A673 (cell line): ENCODE results near the gene SEMA5A. TPM values are rescaled to one million over a fixed set of nuclear protein-coding genes. Genes with fewer than 3 reads are reported as not detected.

Source experiments
- BruUV-seq: library from RNA; stranded (reverse); fragments of 400-500 nt; replicated peaks from 2 replicates; lab custom pipeline; 2021; lab: Mats Ljungman, UMichigan
- CTCF ChIA-PET: fragments of 300-600 bp; sonication (Branson Sonifier 250); formaldehyde crosslinking; loops from one replicate; lab custom pipeline; 2022; ENCODE audit warnings: antibody characterized with exemption; lab: Charles Lee
- POLR2A ChIA-PET: fragments of 300-600 bp; sonication (Branson Sonifier 250); formaldehyde crosslinking; loops from one replicate; lab custom pipeline; 2022; ENCODE audit warnings: antibody characterized with exemption; ENCODE audit not compliant: low non-redundant PET; lab: Charles Lee
- DNase-seq: peaks from one replicate; pipeline ENCODE4 v3.0.0-alpha.2; 2015; ENCODE audit warnings: low spot score
- H3K27ac ChIP-seq: fragments of 200-600 bp; sonication (generic); 2 replicates; pipeline ENCODE4 v1.5.1; 2016; ENCODE audit warnings: mixed run types, low read depth, mild to moderate bottlenecking, mixed read lengths, antibody characterized with exemption, low read length; ENCODE audit not compliant: poor library complexity, severe bottlenecking
- H3K27me3 ChIP-seq: fragments of 200-600 bp; sonication (generic); replicated peaks from 2 replicates; pipeline ENCODE4 v1.6.1; 2017; ENCODE audit warnings: mixed run types, low read depth, mild to moderate bottlenecking, mixed read lengths, antibody characterized with exemption, low read length; ENCODE audit not compliant: insufficient read depth, poor library complexity
- H3K36me3 ChIP-seq: fragments of 200-600 bp; sonication (generic); 2 replicates; pipeline ENCODE4 v1.6.1; 2016; ENCODE audit warnings: mixed run types, mild to moderate bottlenecking, mixed read lengths, antibody characterized with exemption, low read length; ENCODE audit not compliant: insufficient read depth, poor library complexity, severe bottlenecking
- H3K4me1 ChIP-seq: fragments of 200-600 bp; sonication (generic); 2 replicates; pipeline ENCODE4 v1.6.1; 2017; ENCODE audit warnings: mixed run types, mild to moderate bottlenecking, mixed read lengths, antibody characterized with exemption, low read length; ENCODE audit not compliant: insufficient read depth, poor library complexity, severe bottlenecking
- H3K4me3 ChIP-seq: fragments of 200-600 bp; sonication (generic); 2 replicates; pipeline ENCODE4 v1.5.1; 2016; ENCODE audit warnings: low read depth, mixed run types, mild to moderate bottlenecking, mixed read lengths, low read length; ENCODE audit not compliant: poor library complexity, severe bottlenecking
- H3K9me3 ChIP-seq: fragments of 200-600 bp; sonication (generic); 2 replicates; pipeline ENCODE4 v1.6.1; 2016; ENCODE audit warnings: mixed run types, low read depth, mild to moderate bottlenecking, mixed read lengths, antibody characterized with exemption, low read length; ENCODE audit not compliant: poor library complexity, severe bottlenecking
- EZH2 ChIP-seq: fragments of 200-600 bp; sonication (generic); IDR thresholded peaks from 2 replicates; pipeline ENCODE4 v1.6.1; 2017; ENCODE audit warnings: borderline replicate concordance, low read depth, mild to moderate bottlenecking, mixed read lengths, antibody characterized with exemption, low read length; ENCODE audit not compliant: poor library complexity, severe bottlenecking
- intact Hi-C: fragments of 100-400 bp; cut with micrococcal nuclease; formaldehyde crosslinking; loops from one replicate; pipeline ENCODE4 v1.10.0; 2022; ENCODE audit not compliant: unreplicated experiment
- total RNA-seq: library from RNA; stranded (reverse); gene quantifications from 2 replicates; pipeline ENCODE4 v1.2.3, GENCODE V29; 2021
- TF ChIP-seq, protein P1 (sequence below): fragments of 300-800, 200-600 bp; sonication (generic); conservative IDR thresholded peaks from 2 replicates; pipeline ENCODE4 v1.5.1; 2017; ENCODE audit warnings: low read depth, mild to moderate bottlenecking, antibody characterized with exemption, low read length, moderate library complexity, mixed read lengths

SEMA5A gene
- total RNA-seq, 1 experiment from 2014 or later, result 0.17 TPM

DNA sequence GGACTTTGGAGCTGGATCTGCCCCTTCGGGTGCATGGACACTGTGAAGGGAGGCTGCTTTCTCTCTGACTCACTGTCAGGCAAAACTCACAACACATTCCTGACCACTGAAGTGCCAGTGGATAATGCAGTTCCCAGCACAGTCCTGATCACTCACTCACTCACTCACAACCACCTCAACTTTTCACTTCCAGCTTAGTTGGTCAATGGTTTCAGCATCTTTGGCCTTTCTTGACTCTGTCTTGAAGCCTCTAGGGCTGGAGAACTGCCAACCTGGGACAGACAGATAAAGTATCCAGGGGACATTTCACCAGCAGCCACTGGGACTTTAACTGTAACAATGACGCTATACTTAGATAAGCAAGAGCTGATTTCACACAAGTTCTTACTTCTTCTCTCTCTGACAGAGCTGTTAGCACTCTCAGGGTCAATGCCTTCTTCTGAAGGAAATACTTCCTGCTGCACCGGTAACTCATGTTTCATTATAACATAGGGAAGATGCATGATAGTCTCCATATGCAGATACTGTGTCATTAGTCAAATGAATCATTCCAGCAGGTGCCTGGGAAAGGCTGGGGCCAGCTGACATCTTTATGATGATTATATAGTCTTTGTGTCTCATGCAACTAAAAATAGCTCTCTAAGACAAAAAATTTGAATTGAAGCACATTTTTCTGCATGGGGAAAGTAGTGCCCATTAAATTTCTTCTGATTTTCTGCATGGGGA, 499.0 kb downstream of the SEMA5A start:
- Histone ChIP-seq H3K36me3 (no peaks in the 10 kb centered on the region), H3K9me3 (peaks cover 15% of the 10 kb centered on the region), H3K27me3 (no peaks in the 10 kb centered on the region), H3K4me3 (no peak overlapping the region), H3K27ac (no peak overlapping the region), H3K4me1 (no peaks in the 10 kb centered on the region)
- no peak for TF ChIP-seq EZH2
- TF ChIP-seq, protein P1, sequence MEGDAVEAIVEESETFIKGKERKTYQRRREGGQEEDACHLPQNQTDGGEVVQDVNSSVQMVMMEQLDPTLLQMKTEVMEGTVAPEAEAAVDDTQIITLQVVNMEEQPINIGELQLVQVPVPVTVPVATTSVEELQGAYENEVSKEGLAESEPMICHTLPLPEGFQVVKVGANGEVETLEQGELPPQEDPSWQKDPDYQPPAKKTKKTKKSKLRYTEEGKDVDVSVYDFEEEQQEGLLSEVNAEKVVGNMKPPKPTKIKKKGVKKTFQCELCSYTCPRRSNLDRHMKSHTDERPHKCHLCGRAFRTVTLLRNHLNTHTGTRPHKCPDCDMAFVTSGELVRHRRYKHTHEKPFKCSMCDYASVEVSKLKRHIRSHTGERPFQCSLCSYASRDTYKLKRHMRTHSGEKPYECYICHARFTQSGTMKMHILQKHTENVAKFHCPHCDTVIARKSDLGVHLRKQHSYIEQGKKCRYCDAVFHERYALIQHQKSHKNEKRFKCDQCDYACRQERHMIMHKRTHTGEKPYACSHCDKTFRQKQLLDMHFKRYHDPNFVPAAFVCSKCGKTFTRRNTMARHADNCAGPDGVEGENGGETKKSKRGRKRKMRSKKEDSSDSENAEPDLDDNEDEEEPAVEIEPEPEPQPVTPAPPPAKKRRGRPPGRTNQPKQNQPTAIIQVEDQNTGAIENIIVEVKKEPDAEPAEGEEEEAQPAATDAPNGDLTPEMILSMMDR, result no peak
- DNase-seq, result no peak
- BruUV-seq, result no TSS peak
- ChIA-PET POLR2A (no interaction called here), CTCF (no interaction called here)
- intact Hi-C loops, result no loop called here

DNA sequence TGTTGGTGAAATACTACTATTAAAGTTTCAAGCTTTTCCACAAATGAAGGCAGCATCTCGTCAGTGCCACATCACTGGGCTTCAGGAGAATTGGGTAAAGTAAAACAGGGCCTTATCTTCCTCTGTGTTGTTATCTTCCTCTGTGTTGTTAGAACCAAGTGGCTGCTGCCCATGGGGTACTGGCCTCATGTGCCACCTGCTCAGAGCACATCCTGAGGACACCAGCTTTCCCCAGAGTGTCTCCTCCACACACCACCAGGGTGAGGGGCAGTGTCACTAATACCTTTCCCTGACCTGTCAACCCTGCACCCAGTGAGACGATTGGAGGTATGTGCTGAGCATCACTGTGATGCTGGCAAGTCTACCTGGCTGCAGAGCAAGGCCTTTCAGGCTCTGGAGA, 499.9 kb downstream of the SEMA5A start:
- H3K27me3 ChIP-seq, result no peaks in the 10 kb centered on the region
- POLR2A ChIA-PET, result no interaction called here
- no peaks in the 10 kb centered on the region for H3K4me1 ChIP-seq
- intact Hi-C loops, result no loop called here
- CTCF ChIA-PET, result no interaction called here
- TF ChIP-seq EZH2, result no peak
- TF ChIP-seq, protein P1, result no peak
- H3K27ac ChIP-seq, result no peak overlapping the region
- H3K9me3 ChIP-seq, result peaks cover 15% of the 10 kb centered on the region
- H3K36me3 ChIP-seq, result no peaks in the 10 kb centered on the region
- no peak for DNase-seq
- BruUV-seq, result no TSS peak
- no peak overlapping the region for H3K4me3 ChIP-seq

DNA sequence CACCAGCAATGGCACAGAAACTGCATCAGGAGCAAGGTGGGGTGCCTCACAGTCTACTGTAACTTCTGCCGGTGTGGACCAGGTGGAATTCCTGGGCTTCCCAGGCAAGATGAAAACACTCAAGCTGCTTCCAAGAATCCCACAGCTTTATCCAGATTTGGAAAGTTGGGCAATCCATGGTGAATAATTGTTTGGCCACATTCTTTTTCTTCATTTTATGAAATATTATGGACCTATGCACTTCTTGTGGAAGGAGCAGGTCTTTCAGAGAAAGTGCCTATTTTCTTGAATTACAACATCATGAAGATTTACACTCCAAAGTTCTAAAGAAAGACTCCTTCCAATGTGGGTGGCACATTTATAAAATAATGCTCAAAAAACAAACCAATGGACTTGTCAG, 503.6 kb downstream of the SEMA5A start:
- ChIA-PET CTCF (no interaction called here), POLR2A (no interaction called here)
- no peak for TF ChIP-seq EZH2
- TF ChIP-seq, protein P1, result no peak
- Histone ChIP-seq H3K27ac (no peak overlapping the region), H3K4me3 (no peak overlapping the region), H3K9me3 (peaks cover 19% of the 10 kb centered on the region), H3K36me3 (no peaks in the 10 kb centered on the region), H3K27me3 (no peaks in the 10 kb centered on the region), H3K4me1 (no peaks in the 10 kb centered on the region)
- no peak for DNase-seq
- intact Hi-C loops, result no loop called here
- no TSS peak for BruUV-seq
